Uterus (tissue), 4 donors: Measurements from ENCODE around the gene NAGPA. TPM values are rescaled to one million over a fixed set of nuclear protein-coding genes. Genes with fewer than 3 reads are reported as not detected.
A peak's percentile ranks its signal among the peaks of the same experiment; 100 is the strongest.

Source experiments
- DNase-seq, 2 donors: peaks; one replicate each; pipeline ENCODE4 v3.0.0-alpha.2; 2019 to 2020
- H3K27ac ChIP-seq, 2 donors: fragments of 200-600 bp; sonication (generic); 1 replicate in 1 of 2; 2 replicates in 1 of 2; pipeline ENCODE4 v1.5.1; 2016 to 2018
- H3K27me3 ChIP-seq, 2 donors: fragments of 200-600 bp; sonication (generic); one replicate each; pipeline ENCODE4 v1.5.1; 2018 to 2019; ENCODE audit warnings: control low read depth in 1 of 2
- H3K36me3 ChIP-seq, 2 donors: fragments of 200-600 bp; sonication (generic); one replicate each; pipeline ENCODE4 v1.5.1; 2019; ENCODE audit warnings: control low read depth in 1 of 2
- H3K4me1 ChIP-seq, 2 donors: fragments of 200-600 bp; sonication (generic); one replicate each; pipeline ENCODE4 v1.5.1; 2018 to 2019; ENCODE audit warnings: control low read depth in 1 of 2
- H3K4me3 ChIP-seq, 2 donors: fragments of 200-600 bp; sonication (generic); 1 replicate in 1 of 2; 2 replicates in 1 of 2; pipeline ENCODE4 v1.5.1; 2018 to 2019; ENCODE audit warnings: mild to moderate bottlenecking in 1 of 2
- H3K9me3 ChIP-seq, 2 donors: fragments of 200-600 bp; sonication (generic); one replicate each; pipeline ENCODE4 v1.5.1; 2019; ENCODE audit warnings: control low read depth in 1 of 2
- POLR2A ChIP-seq, 2 donors: fragments of 450-650 bp; IDR thresholded peaks; one replicate each; pipeline ENCODE4 v1.6.1; 2016; ENCODE audit warnings: antibody characterized with exemption in 2 of 2, mild to moderate bottlenecking in 1 of 2, moderate library complexity in 1 of 2
- intact Hi-C: fragments of 100-400 bp; cut with DNase I; formaldehyde crosslinking; loops from one replicate; pipeline ENCODE4 v1.15.1; 2023; ENCODE audit warnings: low total_unique reads
- total RNA-seq, 4 donors: library from RNA; depleted of rRNA in 3 of 4; stranded (reverse); fragments of >200 nt in 3 of 4; gene quantifications; one replicate each; pipeline versions ENCODE4 v1.1.0 to v1.2.4, GENCODE V29; 2014 to 2023
- TF ChIP-seq, protein P1 (sequence below), 4 experiments: fragments of 200-600 bp in 2 of 4; fragments of 450-650 bp in 2 of 4; sonication (generic) in 2 of 4; IDR thresholded peaks; one replicate each; pipeline ENCODE4 v1.5.1; 2016 to 2019; ENCODE audit warnings: antibody characterized with exemption in 4 of 4, mild to moderate bottlenecking in 2 of 4, moderate library complexity in 1 of 4
- donor health status: DM: yes; HTN: yes; CAD: no.

Gene NAGPA
- total RNA-seq, 4 donors from 2014 or later, result 0.29 to 11.3 (median 8.2) TPM

DNA sequence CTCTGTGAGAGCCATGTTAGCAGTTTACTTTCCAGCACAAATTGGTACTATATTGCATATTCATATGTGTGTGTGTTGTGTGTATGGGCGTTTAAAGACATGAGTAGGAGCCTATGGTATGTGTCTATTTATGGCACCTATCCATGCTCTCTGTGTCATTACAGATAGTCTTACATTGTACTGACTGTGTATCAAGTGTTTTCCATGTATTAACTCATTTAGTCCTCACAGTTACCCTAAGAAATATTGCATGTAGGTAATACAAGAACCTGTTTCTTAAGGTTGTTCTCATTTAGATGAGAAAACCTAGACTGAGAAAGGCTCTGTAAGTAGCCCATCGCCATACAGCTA lies 39.5 kb upstream of the NAGPA start:
- H3K9me3 ChIP-seq, result no peaks in the 10 kb centered on the region
- H3K4me1 ChIP-seq, result no peaks in the 10 kb centered on the region
- H3K36me3 ChIP-seq, result no peaks in the 10 kb centered on the region
- H3K27ac ChIP-seq, result no peak overlapping the region
- TF ChIP-seq POLR2A (IDR thresholded peaks at IDR 0.05), result no peak
- TF ChIP-seq, protein P1, sequence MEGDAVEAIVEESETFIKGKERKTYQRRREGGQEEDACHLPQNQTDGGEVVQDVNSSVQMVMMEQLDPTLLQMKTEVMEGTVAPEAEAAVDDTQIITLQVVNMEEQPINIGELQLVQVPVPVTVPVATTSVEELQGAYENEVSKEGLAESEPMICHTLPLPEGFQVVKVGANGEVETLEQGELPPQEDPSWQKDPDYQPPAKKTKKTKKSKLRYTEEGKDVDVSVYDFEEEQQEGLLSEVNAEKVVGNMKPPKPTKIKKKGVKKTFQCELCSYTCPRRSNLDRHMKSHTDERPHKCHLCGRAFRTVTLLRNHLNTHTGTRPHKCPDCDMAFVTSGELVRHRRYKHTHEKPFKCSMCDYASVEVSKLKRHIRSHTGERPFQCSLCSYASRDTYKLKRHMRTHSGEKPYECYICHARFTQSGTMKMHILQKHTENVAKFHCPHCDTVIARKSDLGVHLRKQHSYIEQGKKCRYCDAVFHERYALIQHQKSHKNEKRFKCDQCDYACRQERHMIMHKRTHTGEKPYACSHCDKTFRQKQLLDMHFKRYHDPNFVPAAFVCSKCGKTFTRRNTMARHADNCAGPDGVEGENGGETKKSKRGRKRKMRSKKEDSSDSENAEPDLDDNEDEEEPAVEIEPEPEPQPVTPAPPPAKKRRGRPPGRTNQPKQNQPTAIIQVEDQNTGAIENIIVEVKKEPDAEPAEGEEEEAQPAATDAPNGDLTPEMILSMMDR (IDR thresholded peaks at IDR 0.05), result no peak
- no peak overlapping the region for H3K4me3 ChIP-seq
- no peak for DNase-seq
- no peaks in the 10 kb centered on the region for H3K27me3 ChIP-seq
- intact Hi-C loops, result no loop called here

DNA sequence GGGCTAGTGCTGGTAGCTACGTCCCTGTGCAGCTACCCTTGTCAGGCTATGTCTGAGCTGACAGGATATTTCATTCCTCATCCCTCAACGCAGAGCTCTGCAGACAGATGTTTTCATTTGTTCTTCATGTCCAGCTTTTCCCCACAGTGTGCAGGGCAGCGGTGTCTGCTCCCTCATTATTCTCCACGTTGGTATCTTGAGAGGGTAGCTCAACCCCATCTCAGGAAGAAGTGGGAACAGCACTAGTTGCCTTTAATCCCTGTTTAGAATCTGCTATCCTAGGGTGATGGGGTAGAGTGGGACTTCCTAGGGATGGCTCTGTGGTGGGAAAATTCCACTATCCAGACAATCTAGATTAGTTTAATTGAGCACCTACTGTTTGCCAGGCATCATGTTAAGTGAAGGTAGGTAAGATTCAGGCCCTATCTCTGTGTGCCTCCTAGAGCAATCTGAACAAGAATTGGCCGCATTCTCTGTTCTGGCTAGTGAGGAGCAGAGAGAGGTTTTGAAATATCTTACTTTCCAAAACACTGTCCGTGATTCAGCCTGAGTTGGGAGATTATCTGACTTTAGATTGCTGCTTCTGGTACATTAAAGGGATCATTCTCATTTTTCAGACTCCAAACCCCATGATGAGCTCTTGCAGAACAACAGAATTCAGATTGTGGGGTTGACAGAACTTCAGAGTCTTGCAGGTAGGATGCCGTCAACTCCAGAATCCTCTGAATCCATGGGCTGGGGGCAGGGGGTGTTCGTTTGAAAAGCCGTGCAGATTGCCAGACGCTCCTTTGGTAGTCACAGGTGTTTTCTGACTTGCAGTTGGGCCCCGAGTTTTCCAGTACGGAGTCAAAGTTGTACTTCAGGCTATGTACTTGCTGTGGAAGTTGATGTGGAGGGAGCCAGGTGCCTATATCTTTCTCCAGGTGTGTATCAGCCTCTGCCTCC lies 38.9 kb upstream of the NAGPA start:
- Histone ChIP-seq H3K27me3 (no peaks in the 10 kb centered on the region), H3K4me3 (peak overlapping the region; percentile 56 to 75), H3K36me3 (no peaks in the 10 kb centered on the region), H3K27ac (peak overlapping the region; percentile 75 to 79), H3K4me1 (no peaks in the 10 kb centered on the region), H3K9me3 (no peaks in the 10 kb centered on the region)
- TF ChIP-seq POLR2A (IDR thresholded peaks at IDR 0.05), result no peak
- TF ChIP-seq, protein P1 (IDR thresholded peaks at IDR 0.05), result no peak
- intact Hi-C loops, result no loop called here
- DNase-seq, result no peak

DNA sequence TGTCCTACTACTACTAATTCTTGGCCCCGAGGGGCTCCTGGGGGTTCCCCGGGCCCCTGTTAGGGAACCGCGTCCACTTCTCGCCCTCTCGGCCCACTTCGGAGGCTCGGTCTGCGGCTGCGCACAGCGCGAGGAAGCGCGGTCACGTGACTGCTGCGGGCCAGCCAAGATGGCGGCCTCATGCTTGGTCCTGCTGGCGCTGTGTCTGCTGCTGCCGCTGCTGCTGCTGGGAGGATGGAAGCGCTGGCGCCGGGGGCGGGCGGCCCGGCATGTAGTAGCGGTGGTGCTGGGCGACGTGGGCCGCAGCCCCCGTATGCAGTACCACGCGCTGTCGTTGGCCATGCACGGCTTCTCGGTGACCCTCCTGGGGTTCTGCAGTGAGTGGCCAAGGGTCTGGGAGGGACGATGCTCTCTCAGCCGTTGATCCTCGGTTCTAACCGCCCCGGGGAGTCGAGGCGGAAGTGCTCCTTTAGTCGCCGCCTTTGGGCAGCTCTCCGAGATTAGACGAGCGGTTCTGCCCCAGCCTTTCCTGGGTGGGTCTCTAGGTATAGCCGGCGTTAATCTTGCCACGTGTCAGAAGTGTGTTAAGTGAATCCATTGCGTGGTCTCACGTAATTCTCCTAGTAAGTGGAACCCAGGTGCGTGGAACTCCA lies 38.1 kb upstream of the NAGPA start, which contains the start of gene ALG1:
Gene ALG1, plus strand, starts transcription at position 163 of the 653 bp plus-strand sequence. Its CDS starts 7 bp downstream, at position 170.
- TF ChIP-seq, protein P1 (IDR thresholded peaks at IDR 0.05), result peak in 1 of 4 experiments; percentile 25
- TF ChIP-seq POLR2A (IDR thresholded peaks at IDR 0.05), result peak; percentile 36 to 78
- Histone ChIP-seq H3K9me3 (no peaks in the 10 kb centered on the region), H3K27me3 (no peaks in the 10 kb centered on the region), H3K36me3 (no peaks in the 10 kb centered on the region), H3K4me3 (peak within 1 kb of the TSS; percentile 56 to 75), H3K27ac (peak within 1 kb of the TSS; percentile 75 to 79), H3K4me1 (no peaks in the 10 kb centered on the region)
- intact Hi-C loops, result no loop called here
- DNase-seq, result peak; percentile 87 to 93

DNA sequence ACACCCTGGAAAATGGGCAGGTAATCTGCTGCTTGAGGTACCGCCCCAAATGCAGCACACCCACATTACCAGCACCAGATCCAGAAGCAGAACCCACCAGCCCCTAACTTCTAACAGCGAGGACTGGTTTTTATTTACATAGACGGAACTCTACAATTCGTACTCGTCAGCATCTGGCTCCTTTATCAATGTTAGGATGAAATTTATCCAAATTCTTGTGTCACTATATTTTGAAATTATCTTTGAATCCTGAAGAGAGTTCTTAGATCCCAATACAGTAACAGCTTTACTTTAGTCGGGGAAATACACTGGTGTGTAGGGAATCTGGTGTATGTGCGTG lies 37.6 kb upstream of the NAGPA start:
- Histone ChIP-seq H3K4me1 (no peaks in the 10 kb centered on the region), H3K27ac (peak overlapping the region; percentile 75 to 79), H3K27me3 (no peaks in the 10 kb centered on the region), H3K4me3 (peak overlapping the region; percentile 56 to 75), H3K9me3 (no peaks in the 10 kb centered on the region), H3K36me3 (no peaks in the 10 kb centered on the region)
- TF ChIP-seq, protein P1 (IDR thresholded peaks at IDR 0.05), result no peak
- no peak for TF ChIP-seq POLR2A (IDR thresholded peaks at IDR 0.05)
- intact Hi-C loops, result no loop called here
- DNase-seq, result no peak
